Left ventricle myocardium inferior (tissue), 1 donor: ENCODE measurements around the gene RBFOX2. TPM values are rescaled to one million over a fixed set of nuclear protein-coding genes. Genes with fewer than 3 reads are reported as not detected.

Source experiments
- DNase-seq: peaks from one replicate; pipeline ENCODE4 v3.0.0-alpha.2; 2020
- H3K27ac ChIP-seq: fragments of 200-600 bp; replicated peaks from 2 replicates; pipeline ENCODE4 v1.8.0; 2021
- H3K27me3 ChIP-seq: fragments of 200-600 bp; 2 replicates; pipeline ENCODE4 v1.8.0; 2021; ENCODE audit warnings: low read depth
- H3K36me3 ChIP-seq: fragments of 200-600 bp; 2 replicates; pipeline ENCODE4 v1.8.0; 2021
- H3K4me1 ChIP-seq: fragments of 200-600 bp; 2 replicates; pipeline ENCODE4 v1.8.0; 2021
- H3K4me3 ChIP-seq: fragments of 200-600 bp; 2 replicates; pipeline ENCODE4 v1.8.0; 2021; ENCODE audit warnings: mild to moderate bottlenecking, moderate library complexity
- H3K9me3 ChIP-seq: fragments of 200-600 bp; replicated peaks from 2 replicates; pipeline ENCODE4 v1.8.0; 2021
- CTCF ChIP-seq: fragments of 200-600 bp; IDR thresholded peaks from 2 replicates; pipeline ENCODE4 v1.8.0; 2021; ENCODE audit warnings: antibody characterized with exemption, mild to moderate bottlenecking, borderline replicate concordance
- intact Hi-C: fragments of 100-400 bp; cut with micrococcal nuclease; formaldehyde crosslinking; loops from one replicate; pipeline ENCODE4 v1.11.0; 2022
- total RNA-seq: library from RNA; stranded (reverse); fragmentation: NEBNext Ultra II Directional; extraction: Animal tissue kit (Norgen Biotek cat#: 25700); gene quantifications from one replicate; pipeline ENCODE4 v1.2.1, GENCODE V29; 2021
- donor health status: DM: no; HTN: yes; CAD: no; lungs with severe emphysema.

RBFOX2 gene
- total RNA-seq, 1 donor from 2014 or later = 75.4 TPM

- DNase-seq = no peak
- Histone ChIP-seq H3K4me3 (peak overlapping the region; percentile 66), H3K4me1 (peaks cover 97% of the 10 kb centered on the region), H3K27ac (peak overlapping the region; percentile 87), H3K27me3 (no peaks in the 10 kb centered on the region), H3K9me3 (no peaks in the 10 kb centered on the region), H3K36me3 (no peaks in the 10 kb centered on the region)
- TF ChIP-seq CTCF = no peak
- intact Hi-C loops = no loop called here
Observed at GRCh38 chr22:35913925-35914324, 114.7 kb downstream of the RBFOX2 start.

GRCh38 chr22:35912658-35913057 lies 116.0 kb downstream of the RBFOX2 start:
- H3K4me1 ChIP-seq = peaks cover 84% of the 10 kb centered on the region
- H3K36me3 ChIP-seq = no peaks in the 10 kb centered on the region
- H3K27ac ChIP-seq = peak overlapping the region; percentile 87
- H3K27me3 ChIP-seq = no peaks in the 10 kb centered on the region
- H3K9me3 ChIP-seq = no peaks in the 10 kb centered on the region
- DNase-seq = no peak
- TF ChIP-seq CTCF = no peak
- intact Hi-C loops = no loop called here
- H3K4me3 ChIP-seq = no peak overlapping the region

GRCh38 chr22:35911877-35912276 lies 116.7 kb downstream of the RBFOX2 start:
- peak overlapping the region; percentile 87 for H3K27ac ChIP-seq
- intact Hi-C loops = no loop called here
- no peaks in the 10 kb centered on the region for H3K36me3 ChIP-seq
- peaks cover 81% of the 10 kb centered on the region for H3K4me1 ChIP-seq
- TF ChIP-seq CTCF = no peak
- H3K4me3 ChIP-seq = no peak overlapping the region
- no peaks in the 10 kb centered on the region for H3K9me3 ChIP-seq
- H3K27me3 ChIP-seq = no peaks in the 10 kb centered on the region
- DNase-seq = no peak

- H3K36me3 ChIP-seq = no peaks in the 10 kb centered on the region
- H3K4me1 ChIP-seq = peaks cover 81% of the 10 kb centered on the region
- intact Hi-C loops = no loop called here
- H3K9me3 ChIP-seq = no peaks in the 10 kb centered on the region
- no peak for TF ChIP-seq CTCF
- peak overlapping the region; percentile 87 for H3K27ac ChIP-seq
- no peaks in the 10 kb centered on the region for H3K27me3 ChIP-seq
- peak overlapping the region; percentile 18 for H3K4me3 ChIP-seq
- DNase-seq = no peak
Observed at GRCh38 chr22:35910926-35911325, 117.7 kb downstream of the RBFOX2 start.

- peak overlapping the region; percentile 18 for H3K4me3 ChIP-seq
- peak overlapping the region; percentile 87 for H3K27ac ChIP-seq
- no peaks in the 10 kb centered on the region for H3K27me3 ChIP-seq
- TF ChIP-seq CTCF = no peak
- no peak for DNase-seq
- no peaks in the 10 kb centered on the region for H3K36me3 ChIP-seq
- H3K4me1 ChIP-seq = peaks cover 81% of the 10 kb centered on the region
- intact Hi-C loops = no loop called here
- no peaks in the 10 kb centered on the region for H3K9me3 ChIP-seq
Observed at GRCh38 chr22:35910003-35910769, 118.4 kb downstream of the RBFOX2 start.
